SU-DHL-6 (cell line): ENCODE data around the gene SNX11.

ENCODE experiments used
- H2AFZ ChIP-seq: fragments of 200-600 bp; sonication (generic); 2 replicates; pipeline ENCODE4 v1.6.1; 2014; ENCODE audit warnings: low read depth, mild to moderate bottlenecking, moderate library complexity, mixed read lengths, antibody characterized with exemption, low read length; ENCODE audit not compliant: severe bottlenecking
- H3F3A ChIP-seq: fragments of 200-600 bp; shearing (Covaris generic); 2 replicates; pipeline ENCODE4 v1.6.0; 2016; ENCODE audit warnings: antibody characterized with exemption, mild to moderate bottlenecking; ENCODE audit not compliant: insufficient read depth
- H3K27ac ChIP-seq: fragments of 200-600 bp; sonication (generic); 2 replicates; pipeline ENCODE4 v1.5.1; 2016; ENCODE audit warnings: low read depth, mild to moderate bottlenecking, low read length, moderate library complexity, mixed read lengths
- H3K27me3 ChIP-seq: fragments of 200-600 bp; sonication (generic), shearing (Covaris generic); 2 replicates; pipeline ENCODE4 v1.6.0; 2014; ENCODE audit warnings: mild to moderate bottlenecking, low read length
- H3K36me3 ChIP-seq: fragments of 200-600 bp; sonication (generic); 2 replicates; pipeline ENCODE4 v1.6.1; 2014; ENCODE audit warnings: mild to moderate bottlenecking, low read length, mixed read lengths
- H3K4me2 ChIP-seq: fragments of 300-600, 200-600 bp; shearing (Covaris generic), sonication (generic); 2 replicates; pipeline ENCODE4 v1.6.0; 2014; ENCODE audit warnings: low read length, low read depth, mild to moderate bottlenecking; ENCODE audit not compliant: poor library complexity, severe bottlenecking
- H3K4me3 ChIP-seq: fragments of 200-600 bp; sonication (generic); 2 replicates; pipeline ENCODE4 v1.5.1; 2014; ENCODE audit warnings: antibody characterized with exemption, low read length, mild to moderate bottlenecking, mixed read lengths; ENCODE audit not compliant: insufficient read depth, poor library complexity, severe bottlenecking
- H3K79me2 ChIP-seq: fragments of 200-600 bp; sonication (generic); 2 replicates; pipeline ENCODE4 v1.6.1; 2014; ENCODE audit warnings: mild to moderate bottlenecking, low read length, moderate library complexity; ENCODE audit not compliant: insufficient read depth
- H3K9ac ChIP-seq: fragments of 200-600 bp; sonication (generic); 2 replicates; pipeline ENCODE4 v1.7.0; 2014; ENCODE audit warnings: mild to moderate bottlenecking, low read length
- H3K9me2 ChIP-seq: fragments of 200-600 bp; sonication (generic); replicated peaks from 2 replicates; pipeline ENCODE4 v1.6.1; 2014; ENCODE audit warnings: low read length; ENCODE audit not compliant: insufficient read depth
- H3K9me3 ChIP-seq: fragments of 200-600 bp; sonication (generic); 2 replicates; pipeline ENCODE4 v1.6.1; 2014; ENCODE audit warnings: low read length, mixed read lengths; ENCODE audit not compliant: insufficient read depth
- H4K20me1 ChIP-seq: fragments of 200-600 bp; sonication (generic); 2 replicates; pipeline ENCODE4 v1.6.1; 2014; ENCODE audit warnings: low read depth, mild to moderate bottlenecking, antibody characterized with exemption, low read length, moderate library complexity, mixed read lengths
- EZH2phosphoT487 ChIP-seq: fragments of 200-600 bp; sonication (generic), shearing (Covaris generic); conservative IDR thresholded peaks from 2 replicates; pipeline ENCODE4 v1.6.1; 2018; ENCODE audit warnings: mild to moderate bottlenecking, antibody characterized with exemption, low read length, moderate library complexity, mixed read lengths
- TF ChIP-seq, protein P1 (sequence below): fragments of 200-600 bp; sonication (generic); IDR thresholded peaks from one replicate; pipeline ENCODE4 v1.5.1; 2017; ENCODE audit warnings: antibody characterized with exemption, mild to moderate bottlenecking, low read length, moderate library complexity; ENCODE audit not compliant: insufficient read depth, poor library complexity, severe bottlenecking

SNX11 gene

GRCh38 chr17:48093341-48094045 lies 14.1 kb upstream of the SNX11 start:
- Histone ChIP-seq H3K9me3 (no peaks in the 10 kb centered on the region), H3K79me2 (peaks cover 97% of the 10 kb centered on the region), H3K36me3 (no peaks in the 10 kb centered on the region), H3K9ac (no peak overlapping the region), H3K4me3 (no peak overlapping the region), H3K4me2 (no peak overlapping the region), H3K9me2 (no peaks in the 10 kb centered on the region), H3F3A (peaks cover 11% of the 10 kb centered on the region), H2AFZ (no peak overlapping the region), H4K20me1 (peaks cover 5% of the 10 kb centered on the region; the same call in 1 of the 2 replicates), H3K27ac (no peak overlapping the region), H3K27me3 (no peaks in the 10 kb centered on the region)
- TF ChIP-seq, protein P1, sequence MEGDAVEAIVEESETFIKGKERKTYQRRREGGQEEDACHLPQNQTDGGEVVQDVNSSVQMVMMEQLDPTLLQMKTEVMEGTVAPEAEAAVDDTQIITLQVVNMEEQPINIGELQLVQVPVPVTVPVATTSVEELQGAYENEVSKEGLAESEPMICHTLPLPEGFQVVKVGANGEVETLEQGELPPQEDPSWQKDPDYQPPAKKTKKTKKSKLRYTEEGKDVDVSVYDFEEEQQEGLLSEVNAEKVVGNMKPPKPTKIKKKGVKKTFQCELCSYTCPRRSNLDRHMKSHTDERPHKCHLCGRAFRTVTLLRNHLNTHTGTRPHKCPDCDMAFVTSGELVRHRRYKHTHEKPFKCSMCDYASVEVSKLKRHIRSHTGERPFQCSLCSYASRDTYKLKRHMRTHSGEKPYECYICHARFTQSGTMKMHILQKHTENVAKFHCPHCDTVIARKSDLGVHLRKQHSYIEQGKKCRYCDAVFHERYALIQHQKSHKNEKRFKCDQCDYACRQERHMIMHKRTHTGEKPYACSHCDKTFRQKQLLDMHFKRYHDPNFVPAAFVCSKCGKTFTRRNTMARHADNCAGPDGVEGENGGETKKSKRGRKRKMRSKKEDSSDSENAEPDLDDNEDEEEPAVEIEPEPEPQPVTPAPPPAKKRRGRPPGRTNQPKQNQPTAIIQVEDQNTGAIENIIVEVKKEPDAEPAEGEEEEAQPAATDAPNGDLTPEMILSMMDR, result no peak
- no peak for TF ChIP-seq EZH2phosphoT487

DNA sequence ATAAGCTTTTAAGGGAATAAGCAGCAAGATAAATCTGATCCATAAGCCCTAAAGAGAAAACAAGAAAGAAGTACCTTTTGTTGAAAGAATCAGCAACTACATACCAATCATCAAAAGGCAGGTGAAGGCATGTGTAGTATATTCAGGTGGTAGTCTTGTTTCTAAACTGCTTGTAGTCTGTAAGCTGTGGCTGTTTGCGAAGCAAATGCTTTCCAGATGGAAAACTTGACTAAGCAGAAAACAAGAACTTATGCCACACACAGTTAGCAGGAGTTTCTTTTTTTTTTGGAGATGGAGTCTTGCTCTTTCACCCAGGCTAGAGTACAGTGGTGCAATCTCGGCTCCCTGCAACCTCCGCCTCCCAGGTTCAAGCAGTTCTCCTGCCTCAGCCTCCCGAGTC lies 12.0 kb upstream of the SNX11 start:
- H3K9me2 ChIP-seq, result no peaks in the 10 kb centered on the region
- H3K9ac ChIP-seq, result no peak overlapping the region
- H3K27me3 ChIP-seq, result no peaks in the 10 kb centered on the region
- TF ChIP-seq, protein P1, result no peak
- no peak for TF ChIP-seq EZH2phosphoT487
- H3K79me2 ChIP-seq, result peaks cover 98% of the 10 kb centered on the region
- no peak overlapping the region for H3K4me2 ChIP-seq
- H2AFZ ChIP-seq, result no peak overlapping the region
- peaks cover 5% of the 10 kb centered on the region; the same call in 1 of the 2 replicates for H4K20me1 ChIP-seq
- H3K9me3 ChIP-seq, result no peaks in the 10 kb centered on the region
- peaks cover 14% of the 10 kb centered on the region for H3F3A ChIP-seq
- no peak overlapping the region for H3K27ac ChIP-seq
- H3K4me3 ChIP-seq, result no peak overlapping the region
- no peaks in the 10 kb centered on the region for H3K36me3 ChIP-seq

DNA sequence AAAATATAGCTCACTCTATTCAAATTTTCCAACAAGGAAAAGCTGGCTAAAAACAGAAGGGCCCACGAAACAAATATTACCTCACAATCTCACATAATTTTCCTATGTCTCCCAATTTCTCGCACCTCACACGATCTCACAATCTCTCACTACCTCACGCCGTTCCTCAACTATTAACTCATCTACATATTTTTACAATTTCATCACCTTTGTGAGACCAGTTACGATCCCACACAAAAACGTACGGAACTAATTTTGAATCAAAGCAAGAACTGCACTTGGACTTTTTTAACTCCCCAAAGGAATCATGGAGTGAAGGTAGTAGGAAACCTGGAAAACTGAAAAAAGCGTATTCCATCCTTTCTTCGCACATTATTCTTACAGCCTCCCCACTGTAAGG lies 7.4 kb upstream of the SNX11 start:
- H2AFZ ChIP-seq, result no peak overlapping the region
- no peaks in the 10 kb centered on the region for H3K36me3 ChIP-seq
- peak overlapping the region; percentile 78 for H3K4me3 ChIP-seq
- H3K27me3 ChIP-seq, result no peaks in the 10 kb centered on the region
- H3K9ac ChIP-seq, result peak overlapping the region; percentile 83
- TF ChIP-seq, protein P1, result no peak
- no peak for TF ChIP-seq EZH2phosphoT487
- H4K20me1 ChIP-seq, result peaks cover 5% of the 10 kb centered on the region; the same call in 1 of the 2 replicates
- peaks cover 59% of the 10 kb centered on the region for H3K79me2 ChIP-seq
- peak overlapping the region; percentile 96 for H3K4me2 ChIP-seq
- H3F3A ChIP-seq, result peaks cover 19% of the 10 kb centered on the region
- no peaks in the 10 kb centered on the region for H3K9me2 ChIP-seq
- H3K9me3 ChIP-seq, result peaks cover 8% of the 10 kb centered on the region; the same call in 1 of the 2 replicates
- H3K27ac ChIP-seq, result peak overlapping the region; percentile 65; the same call in 1 of the 2 replicates
